Measurements from ENCODE around the gene KDM7A. TPM values are rescaled to one million over a fixed set of nuclear protein-coding genes. Genes with fewer than 3 reads are reported as not detected.

KDM7A gene
- total RNA-seq, 1 experiment from 2014 or later = 11.7 TPM

DNA sequence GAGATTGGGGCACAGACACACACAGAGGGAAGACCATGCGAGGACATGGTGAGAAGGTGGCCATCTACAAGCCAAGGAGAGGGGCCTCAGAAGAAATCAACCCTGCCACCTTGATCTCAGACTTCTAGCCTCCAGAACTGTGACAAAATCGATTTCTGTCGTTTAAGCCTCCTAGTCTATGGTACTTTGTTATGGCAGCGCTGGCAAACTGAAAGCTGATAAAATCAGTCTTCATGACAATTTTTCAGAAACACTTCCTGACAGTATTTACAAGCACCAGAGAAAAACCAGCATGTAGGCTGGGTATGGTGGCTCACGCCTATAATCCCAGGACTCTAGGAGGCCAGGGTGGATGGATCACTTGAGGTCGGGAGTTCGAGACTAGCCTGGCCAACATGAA lies 118.3 kb downstream of the KDM7A start:
- BruUV-seq (replicated peaks) = no TSS peak
- no peak for DNase-seq (ENCODE audit: low spot score)
- TF ChIP-seq EZH2 (IDR thresholded peaks at IDR 0.05; ENCODE audit: borderline replicate concordance, low read depth, low read length, poor library complexity, severe bottlenecking) (no peak), CTCF (conservative IDR thresholded peaks at IDR 0.05; ENCODE audit: low read depth, low read length) (no peak)
- POLR2A ChIA-PET (ENCODE audit: low non-redundant PET) = no interaction called here
- H3K27me3 ChIP-seq (replicated peaks; ENCODE audit: insufficient read depth, low read depth, low read length, poor library complexity) = no peaks in the 10 kb centered on the region
- no peaks in the 10 kb centered on the region for H3K36me3 ChIP-seq (ENCODE audit: insufficient read depth, low read length, poor library complexity, severe bottlenecking)
- H3K27ac ChIP-seq (ENCODE audit: low read depth, low read length, poor library complexity, severe bottlenecking) = no peak overlapping the region
- no peaks in the 10 kb centered on the region for H3K9me3 ChIP-seq (ENCODE audit: low read depth, low read length, poor library complexity, severe bottlenecking)
- H3K4me1 ChIP-seq (ENCODE audit: insufficient read depth, low read length, poor library complexity, severe bottlenecking) = no peaks in the 10 kb centered on the region
- intact Hi-C loops (cut with micrococcal nuclease; ENCODE audit: unreplicated experiment) = no loop called here
- no peak overlapping the region for H3K4me3 ChIP-seq (ENCODE audit: low read depth, low read length, poor library complexity, severe bottlenecking)
- CTCF ChIA-PET = interaction anchor here (0.7 kb wide), 1 partner anchor 164 kb away, joined by 3 read pairs; no protein-coding TSS in a partner anchor

DNA sequence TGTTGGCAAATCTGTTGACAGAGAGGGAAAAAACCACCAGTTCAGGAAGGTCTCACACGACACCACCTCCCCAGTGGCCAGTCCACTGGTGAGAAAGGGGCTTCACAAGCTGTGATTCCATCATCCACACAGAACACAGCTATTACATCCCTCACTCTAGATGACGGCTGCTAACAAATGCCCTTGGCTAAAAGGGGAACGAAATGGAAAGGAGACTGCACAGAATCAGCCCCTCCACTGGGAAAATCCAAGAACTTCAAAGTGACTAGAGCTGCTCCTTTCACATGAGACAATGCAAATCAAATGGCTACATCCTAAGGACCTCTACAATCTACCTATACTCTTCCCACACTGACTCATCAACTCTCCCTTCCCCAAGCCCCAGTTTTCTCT lies 119.6 kb downstream of the KDM7A start:
- no peaks in the 10 kb centered on the region for H3K9me3 ChIP-seq (ENCODE audit: low read depth, low read length, poor library complexity, severe bottlenecking)
- no peaks in the 10 kb centered on the region for H3K4me1 ChIP-seq (ENCODE audit: insufficient read depth, low read length, poor library complexity, severe bottlenecking)
- H3K36me3 ChIP-seq (ENCODE audit: insufficient read depth, low read length, poor library complexity, severe bottlenecking) = no peaks in the 10 kb centered on the region
- no peaks in the 10 kb centered on the region for H3K27me3 ChIP-seq (replicated peaks; ENCODE audit: insufficient read depth, low read depth, low read length, poor library complexity)
- no peak overlapping the region for H3K4me3 ChIP-seq (ENCODE audit: low read depth, low read length, poor library complexity, severe bottlenecking)
- intact Hi-C loops (cut with micrococcal nuclease; ENCODE audit: unreplicated experiment) = no loop called here
- BruUV-seq (replicated peaks) = no TSS peak
- TF ChIP-seq CTCF (conservative IDR thresholded peaks at IDR 0.05; ENCODE audit: low read depth, low read length) (no peak), EZH2 (IDR thresholded peaks at IDR 0.05; ENCODE audit: borderline replicate concordance, low read depth, low read length, poor library complexity, severe bottlenecking) (no peak)
- ChIA-PET POLR2A (ENCODE audit: low non-redundant PET) (no interaction called here), CTCF (no interaction called here)
- no peak for DNase-seq (ENCODE audit: low spot score)
- H3K27ac ChIP-seq (ENCODE audit: low read depth, low read length, poor library complexity, severe bottlenecking) = no peak overlapping the region

- H3K27me3 ChIP-seq (replicated peaks; ENCODE audit: insufficient read depth, low read depth, low read length, poor library complexity) = no peaks in the 10 kb centered on the region
- H3K36me3 ChIP-seq (ENCODE audit: insufficient read depth, low read length, poor library complexity, severe bottlenecking) = no peaks in the 10 kb centered on the region
- ChIA-PET CTCF (no interaction called here), POLR2A (ENCODE audit: low non-redundant PET) (no interaction called here)
- no peak overlapping the region for H3K27ac ChIP-seq (ENCODE audit: low read depth, low read length, poor library complexity, severe bottlenecking)
- no peaks in the 10 kb centered on the region for H3K4me1 ChIP-seq (ENCODE audit: insufficient read depth, low read length, poor library complexity, severe bottlenecking)
- BruUV-seq (replicated peaks) = no TSS peak
- TF ChIP-seq CTCF (conservative IDR thresholded peaks at IDR 0.05; ENCODE audit: low read depth, low read length) (no peak), EZH2 (IDR thresholded peaks at IDR 0.05; ENCODE audit: borderline replicate concordance, low read depth, low read length, poor library complexity, severe bottlenecking) (no peak)
- intact Hi-C loops (cut with micrococcal nuclease; ENCODE audit: unreplicated experiment) = no loop called here
- no peak for DNase-seq (ENCODE audit: low spot score)
- no peak overlapping the region for H3K4me3 ChIP-seq (ENCODE audit: low read depth, low read length, poor library complexity, severe bottlenecking)
- H3K9me3 ChIP-seq (ENCODE audit: low read depth, low read length, poor library complexity, severe bottlenecking) = no peaks in the 10 kb centered on the region
Measured at GRCh38 chr7:140056431-140057142, 120.2 kb downstream of the KDM7A start.
